Transverse colon (tissue), 4 donors: ENCODE measurements around the gene UBAC1.

Experiments
- EP300 ChIP-seq: sonication (generic); formaldehyde crosslinking; IDR thresholded peaks from one replicate; pipeline ENCODE4 v1.6.1; 2017; ENCODE audit warnings: antibody characterized with exemption, low read depth
- POLR2A ChIP-seq: fragments of 450-650 bp; IDR thresholded peaks from one replicate; pipeline ENCODE4 v1.6.1; 2016; ENCODE audit warnings: antibody characterized with exemption, mild to moderate bottlenecking, moderate library complexity
- POLR2AphosphoS5 ChIP-seq, 3 donors: sonication (generic); formaldehyde crosslinking; IDR thresholded peaks; one replicate each; pipeline ENCODE4 v1.6.1; 2016; ENCODE audit warnings: antibody characterized with exemption in 3 of 3
- TF ChIP-seq, protein P1 (sequence below), 5 experiments: fragments of 200-600 bp in 3 of 5; fragments of 450-650 bp in 2 of 5; sonication (generic) in 3 of 5; IDR thresholded peaks; 1 replicate in 2 of 5; 2 replicates in 3 of 5; pipeline ENCODE4 v1.5.1; 2016 to 2017; ENCODE audit warnings: antibody characterized with exemption in 5 of 5, inconsistent platforms in 3 of 5, mild to moderate bottlenecking in 2 of 5, moderate library complexity in 1 of 5

- TF ChIP-seq, protein P1, sequence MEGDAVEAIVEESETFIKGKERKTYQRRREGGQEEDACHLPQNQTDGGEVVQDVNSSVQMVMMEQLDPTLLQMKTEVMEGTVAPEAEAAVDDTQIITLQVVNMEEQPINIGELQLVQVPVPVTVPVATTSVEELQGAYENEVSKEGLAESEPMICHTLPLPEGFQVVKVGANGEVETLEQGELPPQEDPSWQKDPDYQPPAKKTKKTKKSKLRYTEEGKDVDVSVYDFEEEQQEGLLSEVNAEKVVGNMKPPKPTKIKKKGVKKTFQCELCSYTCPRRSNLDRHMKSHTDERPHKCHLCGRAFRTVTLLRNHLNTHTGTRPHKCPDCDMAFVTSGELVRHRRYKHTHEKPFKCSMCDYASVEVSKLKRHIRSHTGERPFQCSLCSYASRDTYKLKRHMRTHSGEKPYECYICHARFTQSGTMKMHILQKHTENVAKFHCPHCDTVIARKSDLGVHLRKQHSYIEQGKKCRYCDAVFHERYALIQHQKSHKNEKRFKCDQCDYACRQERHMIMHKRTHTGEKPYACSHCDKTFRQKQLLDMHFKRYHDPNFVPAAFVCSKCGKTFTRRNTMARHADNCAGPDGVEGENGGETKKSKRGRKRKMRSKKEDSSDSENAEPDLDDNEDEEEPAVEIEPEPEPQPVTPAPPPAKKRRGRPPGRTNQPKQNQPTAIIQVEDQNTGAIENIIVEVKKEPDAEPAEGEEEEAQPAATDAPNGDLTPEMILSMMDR (IDR thresholded peaks at IDR 0.05), result no peak
- no peak for TF ChIP-seq POLR2A
- no peak for TF ChIP-seq POLR2AphosphoS5 (IDR thresholded peaks at IDR 0.05)
- no peak for TF ChIP-seq EP300
Observed at GRCh38 chr9:136007934-136008692, 46.9 kb upstream of the UBAC1 start.
